GM18520 (cell line): ENCODE results near the gene PBRM1.

Experiments used
- ATAC-seq: cut with Tn5 transposase; IDR thresholded peaks from one replicate; pipeline ENCODE4 v1.9.1; 2021; ENCODE audit not compliant: unreplicated experiment

PBRM1 gene

DNA sequence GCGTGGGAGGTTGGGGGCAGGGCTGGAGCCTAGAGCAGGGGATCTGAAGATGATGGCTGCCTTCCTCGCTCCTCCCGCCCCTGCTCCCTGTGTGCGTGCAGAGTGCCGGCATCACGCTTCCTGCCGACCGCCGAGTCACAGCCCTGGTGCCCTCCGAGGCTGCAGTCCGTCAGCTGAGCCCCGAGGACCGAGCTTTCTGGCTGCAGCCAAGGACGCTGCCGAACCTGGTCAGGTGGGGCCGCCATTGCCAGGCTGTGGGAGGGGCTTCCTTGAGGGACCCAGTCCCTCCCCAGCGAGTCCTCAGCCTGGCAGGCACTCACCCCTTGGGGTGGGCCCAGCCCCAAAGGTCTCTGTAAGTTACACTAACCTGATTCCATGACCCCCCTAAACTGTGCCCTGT lies 173.0 kb downstream of the PBRM1 start:
- ATAC-seq: no peak

DNA sequence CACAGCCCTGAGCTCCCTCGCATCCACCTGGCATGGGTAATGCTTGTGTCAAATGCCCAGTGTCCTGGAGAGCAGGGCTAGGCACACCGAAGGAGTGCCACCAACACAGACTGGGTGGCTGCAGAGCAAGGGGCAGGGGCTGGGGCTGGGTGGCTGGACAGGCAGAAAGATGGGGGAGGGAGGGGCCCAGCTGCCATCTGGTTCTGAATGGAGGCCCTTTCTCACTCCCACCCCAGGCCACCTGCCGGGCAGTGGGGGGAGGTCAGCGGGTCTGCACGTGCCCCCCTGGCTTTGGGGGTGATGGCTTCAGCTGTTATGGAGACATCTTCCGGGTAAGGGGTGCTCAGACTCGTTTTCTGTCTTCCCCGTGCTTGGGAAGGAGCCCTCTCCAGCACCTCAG lies 173.6 kb downstream of the PBRM1 start:
- no peak for ATAC-seq

DNA sequence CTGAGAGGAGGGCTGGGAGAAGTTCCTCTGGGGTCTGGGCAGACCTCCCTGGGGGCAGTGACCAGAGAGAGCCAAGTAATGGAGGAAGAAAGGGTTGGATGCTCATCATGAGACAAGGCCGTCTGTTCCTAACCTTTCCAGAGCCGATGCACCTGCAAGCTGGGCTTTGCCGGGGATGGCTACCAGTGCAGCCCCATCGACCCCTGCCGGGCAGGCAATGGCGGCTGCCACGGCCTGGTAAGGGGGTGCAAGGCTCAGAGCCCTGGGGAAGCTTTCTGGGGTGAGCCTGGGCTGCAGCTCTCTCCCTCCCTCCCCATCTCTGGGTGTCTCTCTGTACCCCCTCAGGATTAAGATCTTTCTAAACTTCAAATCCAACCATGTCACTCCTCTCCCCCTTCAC lies 174.2 kb downstream of the PBRM1 start:
- ATAC-seq: no peak

DNA sequence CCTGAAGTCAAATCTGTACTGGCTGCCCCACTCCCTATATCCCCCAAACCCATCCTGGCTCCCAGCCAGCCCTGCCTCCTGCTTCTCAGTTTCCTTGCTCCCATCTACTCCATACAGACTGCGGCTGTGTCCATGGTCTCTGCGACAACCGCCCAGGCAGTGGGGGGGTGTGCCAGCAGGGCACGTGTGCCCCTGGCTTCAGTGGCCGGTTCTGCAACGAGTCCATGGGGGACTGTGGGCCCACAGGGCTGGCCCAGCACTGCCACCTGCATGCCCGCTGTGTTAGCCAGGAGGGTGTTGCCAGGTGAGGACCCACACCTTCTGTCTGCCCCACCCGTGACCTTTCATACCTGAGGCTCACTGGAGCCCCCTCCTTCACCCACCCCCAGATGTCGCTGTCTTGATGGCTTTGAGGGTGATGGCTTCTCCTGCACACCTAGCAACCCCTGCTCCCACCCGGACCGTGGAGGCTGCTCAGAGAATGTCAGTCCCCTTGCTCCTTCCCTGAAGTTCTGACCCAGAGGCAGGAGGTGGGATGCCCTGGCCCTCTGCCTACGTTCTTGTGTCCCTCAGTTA lies 175.9 kb downstream of the PBRM1 start:
- no peak for ATAC-seq

DNA sequence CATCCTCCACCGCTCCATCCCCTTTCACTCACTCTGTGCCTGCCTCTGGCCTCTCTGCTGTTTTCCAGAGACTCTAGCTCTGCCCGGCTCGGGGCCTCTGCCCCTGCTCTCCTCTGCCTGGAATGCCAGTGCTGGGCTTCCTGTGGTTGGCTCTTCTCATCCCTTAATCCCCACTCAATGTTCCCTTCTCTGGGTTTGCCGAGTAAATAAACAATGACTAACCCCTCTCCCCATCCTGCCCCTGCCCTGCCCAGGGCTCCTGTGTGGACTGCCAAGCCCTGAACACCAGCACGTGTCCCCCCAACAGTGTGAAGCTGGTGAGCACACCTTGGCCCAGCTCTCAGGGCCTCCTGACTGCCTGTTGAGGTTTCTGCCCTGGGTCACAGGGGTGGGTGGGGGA lies 178.4 kb downstream of the PBRM1 start:
- no peak for ATAC-seq

DNA sequence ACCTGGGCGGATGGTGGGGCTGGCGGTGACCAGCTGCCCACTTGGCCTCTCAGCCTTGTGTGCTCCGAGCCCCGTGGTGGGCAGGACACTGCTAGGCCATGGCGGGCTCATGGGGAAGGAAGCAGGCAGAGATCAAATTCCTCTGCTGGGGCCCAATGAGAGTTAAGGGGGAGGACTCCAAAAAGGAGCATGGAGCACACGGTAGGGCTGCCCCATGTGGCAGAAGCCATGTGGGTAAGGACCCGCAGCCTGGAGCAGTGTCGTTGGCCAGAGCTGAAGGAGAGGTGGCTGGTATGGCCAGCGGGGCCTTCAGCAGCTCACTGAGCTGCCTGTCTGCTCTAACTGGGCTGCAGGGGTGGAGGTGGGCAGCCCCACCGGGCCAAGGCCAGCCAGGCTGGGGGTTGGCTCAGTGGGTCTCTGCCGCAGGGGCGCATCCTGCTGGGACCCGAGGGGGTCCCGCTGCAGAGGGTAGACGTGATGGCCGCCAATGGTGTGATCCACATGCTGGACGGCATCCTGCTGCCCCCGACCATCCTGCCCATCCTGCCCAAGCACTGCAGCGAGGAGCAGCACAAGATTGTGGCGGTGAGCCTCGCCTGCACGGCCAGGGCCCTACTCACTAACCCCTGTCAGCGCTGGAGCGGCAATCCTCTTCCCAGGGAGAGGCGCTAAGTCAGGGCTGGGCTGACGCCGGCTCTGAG lies 179.3 kb downstream of the PBRM1 start:
- ATAC-seq: no peak

DNA sequence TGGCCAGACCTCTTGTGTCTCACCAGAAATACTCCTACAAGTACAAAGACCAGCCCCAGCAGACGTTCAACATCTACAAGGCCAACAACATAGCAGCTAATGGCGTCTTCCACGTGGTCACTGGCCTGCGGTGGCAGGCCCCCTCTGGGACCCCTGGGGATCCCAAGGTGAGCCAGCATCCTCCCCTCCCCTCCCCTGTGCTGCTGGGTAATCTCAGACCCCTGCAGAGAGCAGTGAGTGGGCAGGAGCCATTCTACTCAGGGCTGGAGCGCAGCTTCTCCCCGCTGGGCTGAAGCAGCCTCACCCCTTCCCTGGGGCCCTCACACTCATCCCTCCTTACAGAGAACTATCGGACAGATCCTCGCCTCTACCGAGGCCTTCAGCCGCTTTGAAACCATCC lies 180.7 kb downstream of the PBRM1 start:
- ATAC-seq: no peak

DNA sequence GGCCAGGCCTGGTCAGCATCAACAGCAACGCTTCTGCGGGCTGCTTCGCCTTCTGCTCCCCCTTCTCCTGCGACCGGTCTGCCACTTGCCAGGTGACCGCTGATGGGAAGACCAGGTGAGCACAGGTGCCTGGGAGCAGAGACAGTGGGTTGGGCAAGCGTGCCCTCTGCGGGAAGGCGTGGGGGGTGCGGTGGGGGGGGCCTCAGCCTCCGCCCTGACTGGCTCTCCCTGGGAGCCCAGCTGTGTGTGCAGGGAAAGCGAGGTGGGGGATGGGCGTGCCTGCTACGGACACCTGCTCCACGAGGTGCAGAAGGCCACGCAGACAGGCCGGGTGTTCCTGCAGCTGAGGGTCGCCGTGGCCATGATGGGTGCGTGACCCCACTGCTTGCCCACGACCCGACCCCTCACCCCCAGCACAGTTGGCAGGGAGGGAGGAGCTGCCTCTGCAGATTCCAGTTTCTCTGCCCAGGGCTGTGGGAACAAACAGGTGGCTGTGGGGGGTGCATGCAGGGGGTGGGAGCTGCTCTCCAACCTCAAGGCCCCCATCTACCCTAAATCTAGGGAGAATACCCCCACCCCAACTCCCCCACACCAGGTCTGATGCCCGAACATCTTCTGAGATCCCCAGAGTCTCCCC lies 181.8 kb downstream of the PBRM1 start:
- no peak for ATAC-seq

DNA sequence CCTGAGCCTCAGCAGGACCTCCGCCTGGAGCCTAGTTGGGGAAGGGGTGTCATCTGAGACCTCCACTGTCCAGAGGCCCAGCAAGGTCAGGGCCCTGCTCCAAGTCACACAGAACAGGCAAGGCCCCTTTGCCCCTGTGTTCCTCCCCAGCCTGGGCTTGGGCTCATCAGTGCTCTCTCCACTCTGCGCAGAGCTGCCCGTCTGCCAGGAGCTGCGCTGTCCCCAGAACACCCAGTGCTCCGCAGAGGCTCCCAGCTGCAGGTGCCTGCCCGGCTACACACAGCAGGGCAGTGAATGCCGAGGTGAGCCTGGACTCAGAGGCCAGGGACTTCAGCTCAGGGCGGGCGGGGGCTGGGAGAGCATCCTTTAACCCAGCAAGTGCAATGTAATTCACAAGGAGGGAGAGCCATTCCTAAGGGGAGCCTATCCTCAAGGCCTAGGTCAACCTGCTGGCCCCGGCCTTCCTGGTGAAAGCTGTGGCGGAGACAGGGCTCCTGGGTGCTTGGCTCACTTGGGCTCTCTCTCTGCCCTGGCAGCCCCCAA lies 182.8 kb downstream of the PBRM1 start:
- no peak for ATAC-seq

DNA sequence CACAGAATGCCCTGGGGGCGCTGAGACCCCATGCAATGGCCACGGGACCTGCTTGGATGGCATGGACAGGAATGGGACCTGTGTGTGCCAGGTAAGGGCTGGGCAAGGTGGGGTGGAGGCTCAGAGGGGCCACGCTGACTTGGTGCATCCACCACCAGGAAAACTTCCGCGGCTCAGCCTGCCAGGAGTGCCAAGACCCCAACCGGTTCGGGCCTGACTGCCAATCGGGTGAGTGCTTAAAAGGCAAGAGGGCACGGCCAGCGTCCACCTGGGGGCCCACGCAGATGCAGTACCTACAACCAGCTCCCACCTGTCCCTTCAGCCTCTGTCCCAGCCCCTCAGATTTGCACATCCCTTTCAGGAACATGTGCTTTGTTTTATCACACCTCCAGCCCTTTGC lies 183.7 kb downstream of the PBRM1 start:
- no peak for ATAC-seq

DNA sequence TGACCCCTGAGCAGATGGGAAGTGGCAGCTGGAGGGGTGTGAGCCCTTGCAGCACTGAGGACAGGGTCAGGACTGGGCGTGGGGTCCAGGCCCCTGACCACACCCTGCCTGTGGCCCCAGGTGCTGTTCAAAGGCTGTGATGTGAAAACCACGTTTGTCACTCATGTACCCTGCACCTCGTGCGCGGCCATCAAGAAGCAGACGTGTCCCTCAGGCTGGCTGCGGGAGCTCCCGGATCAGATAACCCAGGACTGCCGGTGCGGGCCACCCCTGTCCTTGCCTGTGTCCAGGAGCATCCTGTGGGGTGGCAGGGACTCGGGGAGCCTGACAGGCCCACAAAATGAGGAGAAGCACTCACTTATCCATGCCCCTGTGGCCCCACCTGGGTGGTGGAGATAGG lies 184.7 kb downstream of the PBRM1 start:
- no peak for ATAC-seq

DNA sequence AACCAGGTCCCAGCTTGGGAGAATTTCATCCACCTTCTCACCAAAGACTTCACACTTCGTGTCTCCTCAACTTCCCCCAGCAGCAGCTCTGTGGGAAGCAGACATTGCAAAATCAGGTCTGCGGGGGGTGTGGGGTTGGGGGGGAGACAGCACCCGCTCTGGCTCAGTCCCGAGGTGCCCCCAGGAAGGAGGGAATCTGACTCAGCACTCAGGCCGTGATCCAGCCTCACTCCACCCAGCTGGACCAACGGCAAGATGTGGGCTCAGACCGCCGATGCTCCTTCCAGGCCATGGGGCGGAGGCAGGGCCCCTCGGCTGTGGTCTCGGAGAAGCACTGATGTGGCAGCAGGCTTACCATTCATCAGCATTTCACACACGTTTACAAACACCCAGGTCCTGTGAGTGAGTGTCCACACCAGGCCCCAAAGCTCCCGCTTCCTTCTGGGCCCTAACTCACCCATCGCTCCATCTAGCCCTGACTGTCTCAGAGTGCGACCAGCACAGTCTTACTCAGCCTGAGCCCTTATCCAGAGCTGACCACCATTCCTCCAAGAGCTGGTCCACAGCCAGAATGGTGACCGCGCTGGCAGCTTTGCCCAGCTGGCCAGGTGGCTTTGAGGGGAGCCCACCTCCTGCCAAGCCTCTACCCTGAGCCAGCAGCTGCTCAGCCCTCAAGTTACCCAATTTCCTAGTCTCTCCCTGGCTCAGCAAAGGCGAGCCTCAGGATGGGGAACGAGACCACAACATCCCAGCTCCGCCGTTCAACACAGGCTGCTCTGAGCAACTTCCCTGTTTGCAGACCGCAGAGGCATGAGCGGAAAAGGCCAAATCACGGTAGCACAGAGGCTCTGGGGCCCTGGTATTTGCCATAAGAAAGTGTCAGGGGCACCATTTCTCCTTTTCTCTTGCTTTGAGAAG lies 187.3 kb downstream of the PBRM1 start:
- ATAC-seq: no peak

DNA sequence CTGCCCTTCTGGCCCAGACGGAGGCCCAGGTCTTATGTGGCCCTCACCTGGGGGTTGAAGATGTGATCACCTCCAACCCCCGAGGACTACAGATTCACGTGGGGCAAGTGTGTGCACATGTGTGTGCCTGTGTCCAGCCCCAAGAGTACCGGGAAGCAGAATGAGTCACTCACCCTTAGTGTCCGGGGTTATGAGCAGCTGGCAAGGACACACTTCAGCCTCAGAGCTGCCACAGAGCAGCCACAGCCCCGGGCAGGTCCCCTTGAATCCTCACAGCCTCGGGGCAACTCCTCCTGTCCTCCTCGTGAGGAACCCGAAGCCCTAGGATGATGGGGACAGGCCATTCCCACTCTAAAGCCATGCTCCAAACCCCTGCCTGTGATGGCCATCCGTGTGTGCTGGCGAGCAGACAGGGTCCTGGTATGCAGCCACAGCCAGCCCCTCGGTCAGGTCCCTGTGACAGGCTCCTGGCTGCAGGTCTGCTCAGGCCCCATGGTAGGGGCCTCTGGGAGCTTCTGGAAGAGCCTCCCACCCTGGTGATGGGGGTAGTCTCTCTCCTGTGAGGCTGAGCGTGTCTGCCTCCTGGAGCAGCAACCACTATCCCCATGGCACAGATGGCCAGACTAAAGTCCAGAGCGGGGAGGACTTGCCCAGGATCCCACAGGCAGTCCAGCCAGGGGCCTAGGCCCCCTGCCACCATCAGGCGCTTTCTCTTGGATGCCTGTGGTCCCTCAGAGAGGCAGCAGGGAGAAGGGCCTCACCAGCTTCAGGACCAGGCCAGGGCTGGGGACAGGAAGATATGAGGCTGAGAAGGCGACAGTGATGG lies 189.7 kb downstream of the PBRM1 start:
- ATAC-seq: no peak
